Ishikawa (cell line): ENCODE measurements around the gene H3-3A.

Experiments used
- EP300 ChIP-seq: IDR thresholded peaks from 2 replicates; pipeline ENCODE4 v1.6.1; 2012; ENCODE audit warnings: borderline replicate concordance
- TCF12 ChIP-seq: IDR thresholded peaks from 2 replicates; pipeline ENCODE4 v1.6.1; 2012; ENCODE audit warnings: low read depth
- TEAD4 ChIP-seq: IDR thresholded peaks from 2 replicates; pipeline ENCODE4 v1.6.1; 2012
- ZBTB7A ChIP-seq: IDR thresholded peaks from 2 replicates; pipeline ENCODE4 v1.6.1; 2012; ENCODE audit warnings: low read depth
- TF ChIP-seq, protein P1 (sequence below): IDR thresholded peaks from 2 replicates; pipeline ENCODE4 v1.6.1; 2012

DNA sequence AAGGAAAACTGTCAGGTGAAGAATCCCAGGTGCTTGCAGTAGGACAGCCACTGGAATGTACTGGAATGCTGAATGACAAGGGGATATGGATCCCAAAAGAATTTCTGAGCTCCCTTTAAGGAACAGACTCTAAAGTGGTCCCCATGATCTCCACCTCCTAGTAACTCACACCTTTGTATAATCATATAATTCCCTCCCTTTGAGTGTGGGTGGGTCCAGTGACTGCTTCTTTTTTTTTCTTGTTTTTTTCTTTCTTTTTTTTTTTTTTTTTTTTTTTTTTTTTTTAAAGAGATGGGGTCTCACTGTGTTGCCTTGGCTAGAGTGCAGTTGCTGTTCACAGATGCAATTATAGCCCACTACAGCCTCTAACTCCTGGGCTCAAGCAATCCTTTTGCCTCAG, 28.5 kb upstream of the H3-3A start:
- TF ChIP-seq, protein P1, sequence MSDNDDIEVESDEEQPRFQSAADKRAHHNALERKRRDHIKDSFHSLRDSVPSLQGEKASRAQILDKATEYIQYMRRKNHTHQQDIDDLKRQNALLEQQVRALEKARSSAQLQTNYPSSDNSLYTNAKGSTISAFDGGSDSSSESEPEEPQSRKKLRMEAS: no peak
- TF ChIP-seq TEAD4 (no peak), EP300 (no peak), ZBTB7A (no peak), TCF12 (no peak)
